ENCODE measurements around the gene KIFC3.

KIFC3 gene

GRCh38 chr16:57751539-57752202, 50.6 kb downstream of the KIFC3 start:
- H3K79me2 ChIP-seq (ENCODE audit: low read length): no peaks in the 10 kb centered on the region
- H2AFZ ChIP-seq (ENCODE audit: low read depth, low read length): no peak overlapping the region
- no peaks in the 10 kb centered on the region for H3K4me1 ChIP-seq (ENCODE audit: low read length)
- no peaks in the 10 kb centered on the region for H3K27me3 ChIP-seq (ENCODE audit: low read depth, low read length)
- H3K9me3 ChIP-seq (ENCODE audit: insufficient read depth, low read length): no peaks in the 10 kb centered on the region
- no peak overlapping the region for H3K4me2 ChIP-seq (ENCODE audit: low read length)
- H3K27ac ChIP-seq (ENCODE audit: low read length): no peak overlapping the region
- no peak overlapping the region for H3K4me3 ChIP-seq (ENCODE audit: low read length)
- no peak for TF ChIP-seq CTCF (IDR thresholded peaks at IDR 0.05; ENCODE audit: low read depth, low read length)
- TF ChIP-seq EZH2phosphoT487 (IDR thresholded peaks at IDR 0.05; ENCODE audit: low read depth): no peak
- H3K9ac ChIP-seq (ENCODE audit: low read length): no peak overlapping the region
- no peaks in the 10 kb centered on the region for H4K20me1 ChIP-seq (ENCODE audit: insufficient read depth, low read length)
- H3K36me3 ChIP-seq (replicated peaks; ENCODE audit: low read depth, low read length): no peaks in the 10 kb centered on the region

DNA sequence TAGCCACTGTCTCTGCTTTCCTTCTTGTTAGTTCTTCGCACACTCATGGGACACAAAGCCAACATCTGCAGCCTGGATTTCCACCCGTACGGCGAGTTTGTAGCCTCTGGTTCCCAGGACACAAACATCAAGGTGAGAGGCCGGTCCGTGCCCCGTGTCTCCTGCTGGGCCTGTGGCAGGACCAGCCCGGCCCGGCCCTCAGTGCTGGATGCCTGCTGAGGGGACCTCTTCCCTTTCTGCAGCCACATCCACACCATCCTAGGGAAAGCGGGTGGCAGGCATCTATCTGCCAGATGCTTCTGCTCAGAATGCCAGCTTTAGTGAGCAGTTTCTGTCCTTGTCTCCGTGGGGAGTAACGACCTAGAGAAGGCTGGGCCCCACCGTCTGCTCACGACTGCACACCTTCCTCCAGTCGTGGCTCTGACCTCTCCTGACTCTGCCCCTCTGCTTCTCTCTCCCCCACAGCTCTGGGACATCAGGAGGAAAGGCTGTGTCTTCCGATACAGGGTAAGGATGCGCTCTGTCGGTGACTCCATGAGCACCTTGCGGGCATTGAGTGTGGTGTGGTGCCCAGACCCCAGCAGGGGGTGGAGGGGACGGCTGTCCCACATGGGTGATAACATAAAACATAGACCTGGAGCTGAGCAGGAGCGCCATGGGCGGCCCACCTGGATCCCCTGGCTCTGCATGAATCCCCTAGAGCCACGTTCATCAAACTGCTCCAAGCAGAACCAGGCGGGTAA, 51.3 kb downstream of the KIFC3 start:
- no peaks in the 10 kb centered on the region for H3K4me1 ChIP-seq (ENCODE audit: low read length)
- no peak for TF ChIP-seq EZH2phosphoT487 (IDR thresholded peaks at IDR 0.05; ENCODE audit: low read depth)
- no peak for TF ChIP-seq CTCF (IDR thresholded peaks at IDR 0.05; ENCODE audit: low read depth, low read length)
- no peak overlapping the region for H3K27ac ChIP-seq (ENCODE audit: low read length)
- no peaks in the 10 kb centered on the region for H3K79me2 ChIP-seq (ENCODE audit: low read length)
- H2AFZ ChIP-seq (ENCODE audit: low read depth, low read length): no peak overlapping the region
- H4K20me1 ChIP-seq (ENCODE audit: insufficient read depth, low read length): no peaks in the 10 kb centered on the region
- no peak overlapping the region for H3K4me2 ChIP-seq (ENCODE audit: low read length)
- no peaks in the 10 kb centered on the region for H3K36me3 ChIP-seq (replicated peaks; ENCODE audit: low read depth, low read length)
- no peaks in the 10 kb centered on the region for H3K27me3 ChIP-seq (ENCODE audit: low read depth, low read length)
- H3K9ac ChIP-seq (ENCODE audit: low read length): no peak overlapping the region
- no peak overlapping the region for H3K4me3 ChIP-seq (ENCODE audit: low read length)
- H3K9me3 ChIP-seq (ENCODE audit: insufficient read depth, low read length): no peaks in the 10 kb centered on the region

DNA sequence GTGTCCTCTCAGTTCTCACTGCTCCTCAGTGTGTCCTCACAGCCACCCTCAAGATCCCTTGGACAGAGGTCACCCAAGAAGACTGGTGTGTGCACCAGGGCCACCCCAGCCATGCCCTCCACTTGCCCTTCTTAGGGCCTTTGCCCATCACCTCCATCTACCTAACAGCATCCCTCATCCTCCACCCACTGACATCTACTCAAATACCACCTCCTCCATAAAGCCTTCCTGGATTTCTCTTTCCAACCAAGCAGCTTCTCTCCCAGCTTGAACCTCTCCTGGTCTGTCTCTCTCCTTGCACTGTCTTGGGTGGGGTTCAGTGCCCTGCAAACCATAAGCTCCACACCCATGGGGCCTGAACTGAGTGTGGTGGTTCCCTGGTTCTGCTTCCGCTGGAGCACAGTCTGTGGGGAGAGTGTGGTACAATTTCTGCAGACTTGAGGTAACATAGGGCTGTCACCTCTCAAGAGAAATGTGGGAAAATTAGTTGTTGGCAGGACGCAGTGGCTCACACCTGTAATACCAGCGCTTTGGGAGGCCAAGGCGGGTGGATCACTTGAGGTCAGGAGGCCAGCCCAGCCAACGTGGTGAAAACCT, 52.3 kb downstream of the KIFC3 start:
- H3K9me3 ChIP-seq (ENCODE audit: insufficient read depth, low read length): no peaks in the 10 kb centered on the region
- H3K4me3 ChIP-seq (ENCODE audit: low read length): no peak overlapping the region
- no peaks in the 10 kb centered on the region for H4K20me1 ChIP-seq (ENCODE audit: insufficient read depth, low read length)
- H3K9ac ChIP-seq (ENCODE audit: low read length): no peak overlapping the region
- H3K27ac ChIP-seq (ENCODE audit: low read length): no peak overlapping the region
- H3K4me1 ChIP-seq (ENCODE audit: low read length): no peaks in the 10 kb centered on the region
- H3K79me2 ChIP-seq (ENCODE audit: low read length): no peaks in the 10 kb centered on the region
- TF ChIP-seq EZH2phosphoT487 (IDR thresholded peaks at IDR 0.05; ENCODE audit: low read depth) (no peak), CTCF (IDR thresholded peaks at IDR 0.05; ENCODE audit: low read depth, low read length) (no peak)
- no peak overlapping the region for H2AFZ ChIP-seq (ENCODE audit: low read depth, low read length)
- H3K36me3 ChIP-seq (replicated peaks; ENCODE audit: low read depth, low read length): no peaks in the 10 kb centered on the region
- H3K27me3 ChIP-seq (ENCODE audit: low read depth, low read length): no peaks in the 10 kb centered on the region
- H3K4me2 ChIP-seq (ENCODE audit: low read length): no peak overlapping the region

- H4K20me1 ChIP-seq (ENCODE audit: insufficient read depth, low read length): no peaks in the 10 kb centered on the region
- no peaks in the 10 kb centered on the region for H3K36me3 ChIP-seq (replicated peaks; ENCODE audit: low read depth, low read length)
- no peak overlapping the region for H2AFZ ChIP-seq (ENCODE audit: low read depth, low read length)
- no peaks in the 10 kb centered on the region for H3K27me3 ChIP-seq (ENCODE audit: low read depth, low read length)
- no peak for TF ChIP-seq EZH2phosphoT487 (IDR thresholded peaks at IDR 0.05; ENCODE audit: low read depth)
- TF ChIP-seq CTCF (IDR thresholded peaks at IDR 0.05; ENCODE audit: low read depth, low read length): no peak
- H3K79me2 ChIP-seq (ENCODE audit: low read length): no peaks in the 10 kb centered on the region
- H3K9ac ChIP-seq (ENCODE audit: low read length): no peak overlapping the region
- H3K4me1 ChIP-seq (ENCODE audit: low read length): no peaks in the 10 kb centered on the region
- no peak overlapping the region for H3K27ac ChIP-seq (ENCODE audit: low read length)
- no peak overlapping the region for H3K4me2 ChIP-seq (ENCODE audit: low read length)
- no peaks in the 10 kb centered on the region for H3K9me3 ChIP-seq (ENCODE audit: insufficient read depth, low read length)
- no peak overlapping the region for H3K4me3 ChIP-seq (ENCODE audit: low read length)
Measured at GRCh38 chr16:57749101-57749692, 53.1 kb downstream of the KIFC3 start.

All from OCI-LY3 (cell line).